DND-41 (cell line): ENCODE data around the gene ATAD2B.
"Not testable (repeated sequence)": the region's sequence is repeated elsewhere in the genome, so short reads cannot be mapped to it uniquely, and the experiment has no call there.

Experiments
- CTCF ChIP-seq: IDR thresholded peaks from 2 replicates; pipeline ENCODE4 v1.5.1; 2012; ENCODE audit warnings: borderline replicate concordance, low read length, moderate library complexity, mild to moderate bottlenecking; ENCODE audit not compliant: poor library complexity, severe bottlenecking; ENCODE audit errors: extremely low read depth
- EZH2 ChIP-seq: IDR thresholded peaks from 3 replicates; pipeline ENCODE4 v1.6.1; 2012; ENCODE audit warnings: borderline replicate concordance, low read depth, mild to moderate bottlenecking, moderate library complexity, low read length, inconsistent platforms; ENCODE audit not compliant: severe bottlenecking

- not testable (repeated sequence) for TF ChIP-seq CTCF, EZH2
Observed at GRCh38 chr2:23780465-23780864, 146.5 kb downstream of the ATAD2B start.
